HG03432 (cell line): ENCODE measurements around the gene ZBED4.

Source experiments
- ATAC-seq: cut with Tn5 transposase; IDR thresholded peaks from one replicate; pipeline ENCODE4 v1.9.1; 2021; ENCODE audit warnings: mild to moderate bottlenecking, moderate library complexity; ENCODE audit not compliant: unreplicated experiment

ZBED4 gene

DNA sequence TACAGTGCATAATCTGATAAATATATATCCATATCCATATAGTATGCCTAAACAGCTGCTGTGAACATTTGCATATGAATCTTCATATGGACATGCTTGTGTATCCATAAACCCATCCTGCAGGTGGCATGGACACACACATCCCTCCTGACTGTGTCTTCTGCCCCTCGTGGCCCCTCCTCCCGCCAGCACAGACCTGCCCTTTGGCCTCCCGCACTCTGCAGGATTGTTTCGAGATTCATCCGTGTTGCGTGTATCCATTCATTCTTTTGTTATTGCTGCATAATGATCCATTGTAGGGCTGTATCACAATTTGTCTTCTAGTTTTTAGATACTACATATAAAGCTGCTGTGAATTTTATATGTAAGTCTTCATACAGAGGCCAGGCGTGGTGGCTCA lies 24.0 kb downstream of the ZBED4 start:
- no peak for ATAC-seq

- no peak for ATAC-seq
These were observed 24.6 kb downstream of the ZBED4 start for GRCh38 chr22:49878206-49878605.

DNA sequence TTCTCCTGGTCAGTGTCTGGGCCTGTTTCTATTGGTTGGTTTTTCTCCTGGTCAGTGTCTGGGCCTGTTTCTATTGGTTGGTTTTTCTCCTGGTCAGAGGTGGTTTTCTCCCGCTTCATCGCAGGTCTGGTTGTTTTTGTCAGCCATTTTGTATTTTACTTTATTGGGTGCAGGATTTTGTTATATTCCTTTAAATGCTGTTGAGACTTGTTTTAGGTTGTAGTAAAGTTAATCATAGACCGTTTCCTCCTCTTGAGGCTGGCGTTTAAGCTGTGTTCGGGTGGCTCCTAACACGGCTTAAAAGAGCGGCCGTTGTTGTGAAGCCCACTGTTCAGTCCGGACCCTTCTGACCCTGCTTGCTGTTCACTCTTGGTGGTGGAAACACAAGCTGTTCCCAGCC lies 26.2 kb downstream of the ZBED4 start:
- ATAC-seq: no peak

GRCh38 chr22:49880281-49880680 lies 26.6 kb downstream of the ZBED4 start:
- ATAC-seq: no peak

- ATAC-seq: no peak
These were observed 28.2 kb downstream of the ZBED4 start for GRCh38 chr22:49881856-49882255.

GRCh38 chr22:49882519-49883293 lies 29.1 kb downstream of the ZBED4 start:
- no peak for ATAC-seq

DNA sequence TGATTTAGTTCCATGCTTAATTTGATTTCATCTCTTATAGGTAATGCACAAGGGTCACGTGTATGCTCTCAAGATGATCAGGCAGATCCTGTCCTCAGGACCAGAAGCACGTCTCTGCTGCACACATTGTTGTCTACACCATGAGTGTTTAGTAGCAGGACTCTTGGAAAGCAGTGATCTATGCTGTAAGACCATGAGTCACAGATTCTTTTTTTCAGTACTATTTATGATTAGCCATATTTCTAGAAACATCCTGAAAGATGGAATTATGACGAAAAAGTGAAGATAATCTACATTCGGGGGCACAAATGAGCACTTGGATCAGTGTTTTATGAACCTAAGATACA lies 29.6 kb downstream of the ZBED4 start:
- ATAC-seq: no peak

GRCh38 chr22:49884075-49884474 lies 30.4 kb downstream of the ZBED4 start:
- ATAC-seq: no peak

GRCh38 chr22:49884503-49885260 lies 31.0 kb downstream of the ZBED4 start:
- no peak for ATAC-seq

DNA sequence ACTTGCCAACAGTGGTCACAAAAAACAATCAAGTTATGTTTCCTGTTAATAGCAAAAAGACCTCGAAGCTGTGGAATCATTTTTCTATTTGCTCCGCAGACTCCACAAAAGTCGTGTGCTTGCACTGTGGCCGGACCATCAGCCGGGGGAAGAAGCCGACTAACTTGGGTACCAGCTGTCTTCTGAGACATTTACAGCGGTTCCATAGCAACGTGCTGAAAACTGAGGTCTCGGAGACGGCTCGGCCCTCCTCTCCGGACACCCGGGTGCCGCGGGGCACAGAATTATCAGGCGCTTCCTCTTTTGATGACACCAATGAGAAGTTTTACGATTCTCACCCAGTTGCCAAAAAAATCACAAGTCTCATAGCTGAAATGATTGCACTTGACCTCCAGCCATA lies 31.6 kb downstream of the ZBED4 start:
- no peak for ATAC-seq

DNA sequence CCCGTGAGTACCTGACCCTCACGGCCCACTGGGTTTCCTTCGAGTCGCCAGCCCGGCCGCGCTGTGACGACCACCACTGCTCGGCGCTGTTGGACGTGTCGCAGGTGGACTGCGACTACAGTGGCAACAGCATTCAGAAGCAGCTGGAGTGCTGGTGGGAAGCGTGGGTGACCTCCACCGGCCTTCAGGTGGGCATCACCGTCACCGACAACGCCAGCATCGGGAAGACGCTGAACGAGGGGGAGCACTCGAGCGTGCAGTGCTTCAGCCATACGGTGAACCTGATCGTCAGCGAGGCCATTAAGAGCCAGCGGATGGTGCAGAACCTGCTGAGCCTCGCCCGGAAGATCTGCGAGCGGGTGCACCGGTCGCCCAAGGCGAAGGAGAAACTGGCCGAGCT lies 32.2 kb downstream of the ZBED4 start:
- ATAC-seq: no peak

GRCh38 chr22:49886346-49887063 lies 32.9 kb downstream of the ZBED4 start:
- no peak for ATAC-seq

- ATAC-seq: no peak
These were observed 33.4 kb downstream of the ZBED4 start for GRCh38 chr22:49887064-49887451.

DNA sequence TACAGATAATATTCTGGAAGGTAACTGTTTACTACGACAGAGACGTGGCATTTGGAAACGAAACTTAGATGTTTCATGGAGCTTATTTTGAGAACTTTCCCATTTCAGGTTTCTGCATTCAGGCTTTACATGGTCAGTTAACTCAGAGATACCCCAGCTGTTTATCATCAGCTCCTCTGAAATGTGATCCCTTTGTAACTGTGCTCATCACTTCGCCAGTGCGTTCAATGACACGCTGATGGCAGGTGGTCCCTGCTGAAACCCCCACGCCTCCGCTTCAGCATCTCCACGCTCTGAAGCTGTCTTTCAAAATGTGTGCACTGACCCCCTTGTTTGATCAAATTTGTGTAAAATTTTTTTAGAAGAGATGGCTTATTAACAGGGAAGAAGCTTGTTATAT lies 34.1 kb downstream of the ZBED4 start:
- ATAC-seq: no peak

GRCh38 chr22:49889071-49889470 lies 35.4 kb downstream of the ZBED4 start:
- no peak for ATAC-seq

- ATAC-seq: no peak
These were observed 38.7 kb downstream of the ZBED4 start for GRCh38 chr22:49892226-49892899.

- ATAC-seq: no peak
These were observed 39.4 kb downstream of the ZBED4 start for GRCh38 chr22:49893025-49893424.

DNA sequence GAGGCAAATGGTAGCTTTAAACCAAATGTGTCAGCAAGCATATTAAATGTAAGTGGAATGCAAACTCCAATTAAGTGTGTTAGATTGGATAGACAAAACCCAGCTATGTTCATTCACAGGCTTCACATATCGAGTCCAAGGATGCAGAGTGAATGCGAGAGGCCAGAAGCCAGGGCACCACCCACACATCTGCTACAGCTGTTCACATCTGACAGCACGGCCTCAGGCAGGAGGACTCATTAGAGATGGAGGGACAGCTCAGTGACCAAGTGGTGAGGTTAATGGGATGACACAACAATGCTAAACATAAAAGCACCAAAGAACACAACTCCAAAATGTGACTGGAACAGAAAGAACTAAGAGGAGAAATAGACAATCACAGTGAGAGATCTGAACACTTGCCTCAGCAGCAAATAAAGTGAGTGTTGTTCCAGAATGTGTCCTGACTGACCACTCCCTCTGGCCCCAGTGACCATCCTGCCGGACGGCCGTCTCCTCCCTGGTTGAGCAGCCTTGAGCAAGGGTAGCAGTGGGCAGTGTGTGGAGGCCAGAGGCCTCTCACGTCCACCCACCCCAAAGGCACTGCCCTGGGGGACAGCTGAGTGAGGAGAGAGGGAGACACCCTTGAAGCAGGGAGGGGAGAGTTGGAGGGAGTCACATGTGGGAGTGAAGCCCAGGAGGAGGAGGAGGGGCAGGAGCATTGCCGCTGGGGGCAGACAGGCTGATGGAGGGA lies 40.8 kb downstream of the ZBED4 start:
- no peak for ATAC-seq

DNA sequence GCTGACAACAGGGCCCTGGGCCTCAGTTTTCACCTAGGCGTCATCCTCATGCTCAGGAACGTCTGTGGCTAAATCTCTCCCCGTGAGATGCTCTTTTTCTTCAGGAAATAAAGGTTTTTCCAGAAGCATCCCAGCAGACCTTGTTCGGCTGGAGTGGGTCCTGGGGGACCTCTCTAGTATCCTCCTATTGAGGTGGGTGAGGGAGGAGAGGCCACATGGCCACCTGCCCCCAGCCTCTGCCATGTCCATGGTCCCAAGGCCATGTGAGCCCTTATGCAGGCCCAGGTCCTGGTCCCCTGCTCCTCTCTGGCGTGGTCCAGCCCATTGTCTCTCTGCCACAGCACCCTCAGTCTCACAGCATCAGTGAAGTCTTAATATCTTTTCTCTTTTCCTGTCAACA lies 42.6 kb downstream of the ZBED4 start:
- ATAC-seq: no peak

- ATAC-seq: no peak
These were observed 43.5 kb downstream of the ZBED4 start for GRCh38 chr22:49897015-49897684.
